Stimulated activated CD8-positive, alpha-beta memory T cell treated with anti-CD3 and anti-CD28 coated beads, Interleukin-7, amount 100 ng/mL, for 1 hour (primary cell): ENCODE data around the gene MALT1.
A peak's percentile ranks its signal among the peaks of the same experiment; 100 is the strongest.
"Not testable (repeated sequence)": the region's sequence is repeated elsewhere in the genome, so short reads cannot be mapped to it uniquely, and the experiment has no call there.

ENCODE experiments used
- DNase-seq, 2 donors: peaks; one replicate each; pipeline ENCODE4 v3.0.0-alpha.2; 2020; ENCODE audit warnings: low read depth in 2 of 2

The MALT1 gene

DNA sequence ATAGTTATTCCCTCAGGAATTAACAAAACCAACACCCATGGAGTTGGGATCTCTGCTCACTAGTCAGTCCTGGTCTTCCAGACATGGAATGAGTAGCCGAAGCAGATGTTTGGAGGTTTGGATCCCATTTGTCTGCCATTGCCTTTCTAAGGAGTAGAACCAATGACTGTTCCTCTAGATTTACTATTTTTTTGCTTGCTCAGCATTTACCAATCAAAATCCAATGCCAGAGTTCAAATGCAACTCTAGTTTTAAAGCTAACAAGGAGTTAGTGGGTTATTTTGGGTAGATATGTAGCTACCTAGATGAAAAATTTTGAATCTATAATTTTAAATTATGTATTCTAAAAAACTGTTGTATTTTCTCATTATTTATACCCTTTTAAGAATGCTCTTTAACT lies 62.6 kb downstream of the MALT1 start:
- no peak for DNase-seq

GRCh38 chr18:58738322-58738721 lies 67.1 kb downstream of the MALT1 start:
- no peak for DNase-seq

- DNase-seq, result no peak
These were observed 74.6 kb downstream of the MALT1 start for GRCh38 chr18:58745914-58746313.

DNA sequence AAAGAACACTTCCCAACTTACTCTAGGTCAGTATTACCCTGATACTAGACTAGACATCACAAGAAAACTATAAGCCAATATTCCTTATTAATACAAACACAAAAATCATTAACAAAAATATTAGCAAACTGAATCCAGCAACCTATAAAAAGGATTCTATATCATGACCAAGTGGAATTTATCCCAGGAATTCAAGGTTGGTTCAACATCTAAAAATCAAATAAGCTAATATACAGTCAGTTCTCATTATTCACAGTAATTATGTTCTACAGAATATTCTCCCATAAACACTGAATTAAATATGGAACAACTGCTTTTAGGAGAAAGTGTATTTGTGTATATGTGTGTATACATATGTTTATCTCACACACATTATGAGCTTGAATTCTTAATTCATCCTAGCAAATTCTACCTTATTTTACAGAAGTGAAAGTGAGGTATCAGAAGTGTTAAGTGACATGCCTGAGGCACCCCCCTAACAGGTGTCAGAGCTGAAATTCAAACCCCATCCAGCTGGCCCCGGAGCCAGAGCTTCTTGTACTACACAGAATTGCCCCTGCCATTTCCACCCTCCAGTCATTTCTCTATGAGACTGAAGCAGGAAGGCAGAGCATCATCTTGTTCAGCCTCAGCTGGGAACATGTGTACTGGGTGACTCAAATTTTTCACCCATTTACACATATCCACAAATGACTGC lies 77.8 kb downstream of the MALT1 start:
- DNase-seq, result no peak

GRCh38 chr18:58753976-58754375 lies 82.7 kb downstream of the MALT1 start:
- DNase-seq, result no peak

GRCh38 chr18:58754544-58755068 lies 83.3 kb downstream of the MALT1 start:
- no peak for DNase-seq

GRCh38 chr18:58755304-58756010 lies 84.2 kb downstream of the MALT1 start:
- DNase-seq, result no peak

GRCh38 chr18:58756148-58756547 lies 84.9 kb downstream of the MALT1 start:
- DNase-seq, result no peak

DNA sequence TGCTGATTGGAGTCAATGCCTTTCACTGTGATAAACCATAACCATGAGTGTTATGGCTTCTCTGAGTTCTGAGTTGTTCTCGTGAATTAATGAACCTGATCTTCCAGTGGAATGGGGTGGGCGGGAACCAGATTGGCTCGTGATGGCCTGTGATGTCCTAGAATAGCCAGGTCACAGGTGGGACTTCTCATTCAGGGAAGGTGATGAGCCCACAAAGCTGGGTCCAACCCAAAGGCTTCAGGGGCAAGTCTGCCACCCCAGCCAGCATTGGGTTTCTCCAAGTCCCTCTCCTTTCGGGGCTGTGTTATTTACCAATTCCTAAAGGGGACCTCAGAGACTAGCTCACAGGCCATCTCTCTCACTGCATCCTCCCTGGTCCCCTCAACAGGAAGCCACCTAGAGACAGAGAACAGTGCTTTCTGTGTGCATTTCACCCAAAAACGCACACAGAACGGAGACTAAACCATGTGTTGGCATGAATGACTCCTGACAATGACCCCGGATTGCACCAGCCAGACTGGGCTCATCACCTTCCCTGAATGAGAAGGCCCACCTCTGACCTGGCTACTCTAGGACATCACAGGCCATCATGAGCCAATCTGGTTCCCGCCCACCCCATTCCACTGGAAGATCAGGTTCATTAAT lies 85.5 kb downstream of the MALT1 start:
- no peak for DNase-seq

DNA sequence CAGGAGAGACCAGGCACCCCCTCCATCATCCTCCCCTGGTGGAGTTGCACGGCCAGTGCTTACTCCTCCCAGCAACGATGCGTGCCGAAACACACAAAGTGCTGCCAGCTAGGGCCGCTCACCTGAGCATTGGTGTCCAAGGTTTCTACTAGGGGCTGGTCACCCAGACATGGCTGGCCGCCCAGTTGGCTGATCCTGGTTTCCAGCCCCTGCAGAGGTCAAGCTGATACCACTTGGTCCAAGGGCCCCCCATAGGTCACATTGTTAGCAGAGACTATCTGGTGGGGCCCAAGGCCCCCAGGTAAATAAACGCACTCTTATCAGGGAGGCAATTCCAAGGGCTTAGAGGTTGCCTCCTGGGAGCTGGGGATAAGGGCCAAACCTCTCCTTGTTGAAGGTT lies 86.1 kb downstream of the MALT1 start:
- not testable (repeated sequence) for DNase-seq

DNA sequence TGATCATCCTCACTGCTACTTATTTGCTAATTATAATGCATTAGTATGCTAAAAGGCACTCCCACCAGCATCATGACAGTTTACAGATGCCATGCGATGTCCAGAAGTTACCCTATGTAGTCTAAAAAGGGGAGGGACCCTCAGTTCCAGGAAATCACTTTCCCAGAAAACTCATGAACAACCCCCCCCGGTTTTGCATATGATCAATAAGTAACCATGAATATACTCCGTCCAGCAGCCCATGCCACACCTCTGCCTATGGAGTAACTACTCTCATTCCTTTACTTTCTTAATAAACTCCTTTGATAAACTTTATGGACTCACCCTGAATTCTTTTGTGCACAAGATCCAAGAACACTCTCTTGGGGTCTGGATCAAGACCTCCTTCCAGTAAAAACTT lies 86.8 kb downstream of the MALT1 start:
- DNase-seq, result no peak

DNA sequence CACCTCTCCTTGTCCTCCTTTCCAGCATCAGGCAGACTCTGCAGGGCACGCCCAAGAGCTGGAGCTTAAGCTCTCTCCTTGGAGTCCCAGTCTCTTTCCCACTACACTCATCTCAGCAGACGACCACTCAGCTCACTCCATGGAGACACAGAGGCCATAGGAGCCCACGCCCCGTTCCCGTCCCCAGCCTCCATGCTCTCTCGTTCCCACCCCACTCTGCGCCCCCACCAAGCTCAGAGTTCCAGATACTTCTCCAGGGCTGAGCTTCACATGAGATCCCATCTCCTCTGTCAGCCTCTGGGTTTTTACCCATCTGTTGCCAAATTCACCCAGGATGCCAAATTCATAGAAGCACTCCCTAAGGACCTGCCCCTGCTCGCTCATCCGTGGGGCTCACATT lies 87.3 kb downstream of the MALT1 start:
- DNase-seq, result no peak

- no peak for DNase-seq
These were observed 90.1 kb downstream of the MALT1 start for GRCh38 chr18:58761241-58761969.

DNA sequence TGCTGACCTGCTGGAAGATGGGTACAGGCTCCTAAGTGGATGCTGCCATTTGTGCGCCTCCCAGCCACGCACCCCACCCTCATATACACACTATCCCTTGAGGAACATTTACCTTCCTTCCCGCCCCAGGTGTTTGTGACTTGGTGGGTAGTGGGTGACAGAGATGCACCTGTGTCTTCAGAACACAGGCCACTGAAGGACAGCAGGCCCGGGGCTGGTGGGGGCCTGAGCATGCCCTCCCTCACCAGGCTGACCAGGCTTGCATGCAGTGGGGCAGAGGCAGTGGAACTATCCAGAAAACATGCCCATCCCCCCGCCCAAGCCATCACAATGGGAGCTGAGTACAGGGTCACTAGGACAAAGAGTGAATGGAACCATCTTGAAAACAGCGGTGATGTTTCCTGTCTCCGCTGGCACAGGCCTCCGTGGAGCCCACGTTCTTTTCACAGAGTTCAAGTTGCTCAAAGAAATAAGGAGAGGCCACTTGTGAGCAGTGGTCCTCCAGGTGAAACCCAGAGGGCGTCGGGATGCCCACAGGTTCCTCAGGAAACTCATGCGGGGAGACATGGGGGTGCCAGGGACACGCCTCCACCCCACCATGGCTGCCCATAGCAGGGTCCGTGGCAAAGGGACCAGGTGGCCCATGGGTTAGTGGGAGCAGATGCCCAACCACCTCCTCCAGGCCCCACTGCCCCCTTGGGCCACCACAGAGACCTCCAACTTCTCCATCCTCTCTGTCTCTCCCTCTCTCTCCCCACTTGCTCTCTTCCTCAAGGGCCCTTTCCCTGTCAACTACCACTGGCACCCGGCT lies 90.9 kb downstream of the MALT1 start:
- DNase-seq, result no peak

DNA sequence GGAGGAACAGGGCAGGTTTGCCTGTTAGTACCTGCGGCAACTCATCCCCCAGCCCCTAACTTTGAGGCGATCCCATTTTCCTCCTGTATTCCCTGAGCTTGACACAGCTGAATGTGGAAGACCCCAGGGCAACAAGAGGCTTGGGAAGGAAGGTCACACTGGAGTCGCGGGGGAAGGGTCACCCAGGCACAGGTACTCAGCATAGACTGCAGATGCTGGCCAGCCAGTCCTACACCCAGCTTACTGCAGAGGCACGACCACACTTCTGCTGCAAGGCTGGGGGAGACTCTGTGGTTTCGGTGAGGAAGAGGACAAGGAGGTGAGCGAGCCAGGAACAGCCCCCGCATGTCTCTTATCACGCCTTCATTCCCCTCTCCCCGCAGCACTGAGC lies 91.5 kb downstream of the MALT1 start:
- DNase-seq, result no peak

DNA sequence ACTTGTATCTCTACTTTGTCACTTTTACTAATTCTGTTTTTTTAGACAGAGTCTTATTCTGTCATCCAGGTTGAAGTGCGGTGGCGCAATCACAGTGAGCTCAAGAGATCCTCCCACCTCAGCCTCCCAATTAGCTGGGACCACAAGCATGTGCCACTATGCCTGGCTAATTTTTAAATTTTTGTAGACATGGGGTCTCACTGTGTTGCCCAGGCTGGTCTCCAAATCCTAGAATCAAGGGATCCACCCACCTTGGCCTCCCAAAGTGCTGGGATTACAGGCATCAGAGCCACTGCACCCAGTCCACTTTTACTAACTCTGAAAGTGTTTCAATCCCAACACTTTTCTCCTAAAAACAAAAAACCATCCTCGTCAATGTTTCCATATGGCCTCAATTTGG lies 94.9 kb downstream of the MALT1 start:
- no peak for DNase-seq

DNA sequence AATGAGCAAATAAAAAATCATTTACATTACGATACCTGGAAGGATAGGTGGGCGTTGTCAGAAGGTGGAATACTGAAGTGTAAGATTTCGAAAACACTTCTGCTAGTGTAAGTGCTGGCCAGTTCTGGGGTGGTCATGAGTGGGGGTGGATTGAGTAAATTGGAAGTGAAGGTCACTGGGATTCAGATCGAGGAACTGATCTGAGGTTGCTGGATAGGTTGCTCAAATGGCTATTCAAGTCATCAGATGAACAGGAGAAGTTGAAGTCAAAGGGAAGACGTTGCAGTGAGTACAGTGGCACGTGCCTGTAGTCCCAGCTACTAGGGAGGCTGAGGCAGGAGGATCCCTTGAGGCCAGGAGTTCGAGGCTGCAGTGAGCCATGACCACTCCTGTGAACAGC lies 95.7 kb downstream of the MALT1 start:
- DNase-seq, result no peak

GRCh38 chr18:58768293-58768974 lies 97.2 kb downstream of the MALT1 start:
- peak; percentile 32 to 37 for DNase-seq

DNA sequence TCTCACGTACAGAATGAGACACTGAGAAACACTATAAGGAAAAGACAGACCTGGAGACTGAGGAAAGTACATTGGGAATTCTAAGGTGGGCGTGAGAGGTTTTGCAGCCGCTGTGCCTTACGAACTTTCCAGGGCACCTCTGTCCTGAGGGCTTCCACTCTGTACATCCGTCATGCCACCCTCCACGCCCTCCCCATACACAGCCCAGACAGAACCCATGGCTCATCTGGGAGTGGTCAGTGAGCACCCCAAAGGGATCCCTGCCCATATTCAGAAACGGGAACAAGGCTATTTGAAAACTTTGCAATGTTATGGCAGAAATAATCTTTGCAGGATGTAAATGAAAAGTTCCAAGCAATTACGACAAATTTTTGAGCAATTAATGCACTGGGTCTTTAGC lies 98.1 kb downstream of the MALT1 start:
- no peak for DNase-seq

- DNase-seq, result no peak
These were observed 99.3 kb downstream of the MALT1 start for GRCh38 chr18:58770601-58771000.

GRCh38 chr18:58772161-58772560 lies 100.9 kb downstream of the MALT1 start:
- DNase-seq, result no peak
